NCI-H1048 (cell line): Measurements from ENCODE around the gene SMG6.

Experiments
- DNase-seq: peaks from one replicate; lab custom pipeline; 2025; lab: John Stamatoyannopoulos, UW

SMG6 gene

GRCh38 chr17:2235265-2235664 is 68.3 kb downstream of the SMG6 start:
- DNase-seq: no peak

GRCh38 chr17:2233441-2233947 is 70.1 kb downstream of the SMG6 start:
- DNase-seq: no peak

- DNase-seq: no peak
Observed at GRCh38 chr17:2232244-2232638, 71.3 kb downstream of the SMG6 start.

- DNase-seq: no peak
Observed at GRCh38 chr17:2230877-2231276, 72.7 kb downstream of the SMG6 start.

DNA sequence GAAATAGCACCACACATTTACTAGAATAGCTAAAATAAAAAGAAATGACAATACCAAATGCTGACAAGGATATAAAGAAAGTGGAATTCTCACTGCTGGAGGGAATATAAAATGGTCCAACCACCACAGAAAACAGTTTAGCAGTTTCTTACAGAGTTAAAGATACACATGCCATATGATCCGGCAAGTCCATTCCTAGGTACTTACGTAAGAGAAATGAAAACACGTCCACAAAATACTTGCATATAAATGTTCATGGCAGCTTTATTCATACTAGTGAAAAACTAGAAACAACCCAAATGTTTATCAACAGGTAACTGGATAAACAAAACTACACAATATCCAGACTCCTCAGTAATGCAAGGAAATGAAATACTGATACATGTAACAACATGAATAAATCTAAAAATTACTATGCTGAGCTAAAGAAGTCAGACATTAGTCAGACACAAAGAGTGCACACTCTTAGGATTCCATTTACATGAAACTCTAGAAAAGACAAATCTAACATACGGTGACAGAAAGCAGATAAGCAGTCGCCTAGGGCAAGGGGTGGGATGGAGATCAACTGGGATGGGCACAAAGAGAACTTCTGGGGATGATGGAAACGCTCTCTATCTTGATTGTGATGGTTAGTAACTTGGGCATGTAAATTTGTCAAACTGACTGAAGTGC is 76.4 kb downstream of the SMG6 start:
- no peak for DNase-seq

GRCh38 chr17:2223617-2223927 is 80.0 kb downstream of the SMG6 start:
- DNase-seq: no peak

DNA sequence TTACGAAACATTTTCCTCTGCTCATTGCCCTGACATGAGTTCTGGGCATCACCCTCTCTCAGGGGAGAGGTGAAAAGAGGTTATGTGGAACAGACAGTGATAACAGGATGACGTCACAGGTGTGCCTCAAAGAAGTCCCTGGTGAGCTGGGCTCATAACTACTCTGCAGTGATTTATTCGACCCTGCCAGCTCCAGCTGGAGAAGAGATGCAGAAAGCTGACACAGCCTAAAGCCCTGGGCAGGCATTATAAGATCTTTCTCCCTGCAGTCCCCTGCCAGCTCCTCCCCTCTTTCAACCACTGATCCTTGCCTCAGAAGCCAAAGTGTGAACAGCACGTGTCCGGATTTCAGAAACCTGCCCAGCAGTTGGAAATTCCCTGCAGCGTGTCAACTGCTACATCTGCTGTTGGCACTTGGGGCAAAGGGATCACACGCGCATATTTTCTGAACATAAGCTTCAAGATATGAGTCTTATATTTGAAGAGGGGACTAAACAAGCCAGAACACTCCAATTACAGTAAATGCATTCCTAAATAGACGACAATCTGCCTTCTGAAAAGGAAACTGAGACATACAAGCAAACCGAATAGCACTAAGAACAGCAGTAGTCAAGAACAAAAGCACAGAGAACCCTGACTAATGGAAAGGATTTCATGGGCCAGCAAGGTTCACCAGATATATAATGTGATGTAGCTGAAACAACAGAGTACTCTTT is 80.5 kb downstream of the SMG6 start:
- no peak for DNase-seq

- no peak for DNase-seq
Observed at GRCh38 chr17:2222301-2222700, 81.3 kb downstream of the SMG6 start.

DNA sequence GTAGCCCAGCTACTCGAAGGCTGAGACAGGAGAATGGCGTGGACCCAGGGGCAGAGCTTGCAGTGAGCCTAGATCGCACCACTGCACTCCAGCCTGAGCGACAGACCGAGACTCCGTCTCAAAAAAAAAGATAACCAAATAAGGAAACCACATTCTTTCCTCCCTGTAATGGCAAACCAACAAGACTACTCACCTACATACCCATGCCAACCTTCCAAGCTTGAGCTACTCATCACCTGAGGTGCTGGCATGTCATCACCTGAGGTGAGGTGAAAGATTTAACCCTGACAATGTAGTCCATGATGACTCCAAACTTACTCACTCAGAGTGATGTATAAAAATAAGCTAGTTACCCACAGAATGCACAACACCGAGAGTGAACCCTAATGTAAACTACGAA is 85.2 kb downstream of the SMG6 start:
- DNase-seq: no peak

GRCh38 chr17:2215616-2216364 is 87.8 kb downstream of the SMG6 start:
- no peak for DNase-seq

DNA sequence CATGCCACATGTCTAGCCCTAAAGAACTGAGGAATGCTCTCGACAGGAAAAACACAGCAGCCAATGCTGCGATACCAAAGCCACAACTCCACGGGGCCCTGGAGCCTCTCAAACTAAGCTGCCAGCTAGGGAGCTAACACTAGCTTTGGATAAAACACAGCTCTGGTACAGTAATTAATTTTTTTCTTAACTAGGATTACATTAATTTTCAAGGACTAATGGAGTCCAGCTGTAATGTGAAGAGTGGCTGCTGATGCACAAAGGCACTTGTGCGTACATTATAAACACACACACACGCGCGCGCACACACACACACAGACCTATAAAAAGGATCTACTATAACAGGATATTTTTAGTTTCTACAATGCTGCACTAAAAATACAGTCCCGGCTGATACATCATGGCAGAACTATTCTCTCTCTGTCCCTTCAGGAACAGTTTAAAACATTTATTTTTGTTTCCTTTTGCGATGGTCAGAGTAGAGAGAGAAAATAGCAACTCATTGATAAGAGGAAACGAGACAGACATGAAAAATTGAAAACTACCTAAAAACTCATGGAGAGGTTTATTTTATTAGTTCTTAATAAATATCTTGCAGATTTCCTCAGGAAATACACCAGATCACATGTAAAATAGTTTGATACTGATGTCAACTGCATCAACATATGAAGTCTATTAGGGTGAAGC is 88.5 kb downstream of the SMG6 start:
- DNase-seq: no peak

GRCh38 chr17:2214047-2214928 is 89.3 kb downstream of the SMG6 start:
- DNase-seq: no peak

DNA sequence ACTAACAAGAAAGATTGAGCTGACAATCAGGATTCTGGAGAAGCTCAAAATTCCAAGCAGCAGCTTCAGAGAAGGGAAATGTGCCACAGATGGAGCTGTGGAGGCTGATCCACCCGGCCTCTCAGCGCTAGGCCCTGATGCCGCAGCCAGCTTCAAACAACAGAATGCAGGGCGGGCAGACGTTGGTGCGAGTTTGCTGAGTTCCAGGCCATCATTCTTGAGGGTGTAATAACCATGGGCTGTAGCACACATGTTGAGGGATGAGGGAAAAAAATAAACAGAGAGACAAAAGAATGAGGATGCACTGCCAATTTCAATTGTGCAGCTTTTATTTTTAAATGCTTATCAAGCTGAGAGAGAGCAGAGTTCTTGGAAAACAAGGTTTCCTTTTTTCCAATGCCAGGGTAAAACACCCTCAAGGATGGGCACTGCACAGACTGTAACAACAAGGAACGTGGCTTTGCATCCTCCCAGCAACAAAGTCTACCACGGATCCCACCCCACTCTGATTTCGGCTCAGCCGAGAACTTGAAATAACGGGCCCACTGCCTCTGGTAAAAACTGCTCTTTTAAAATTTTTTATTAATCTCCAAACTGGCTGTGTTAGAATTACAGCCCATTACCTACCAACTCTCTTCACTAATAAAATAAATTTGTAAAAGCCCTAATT is 90.2 kb downstream of the SMG6 start:
- DNase-seq: no peak

- no peak for DNase-seq
Observed at GRCh38 chr17:2212400-2212981, 91.1 kb downstream of the SMG6 start.

GRCh38 chr17:2211661-2212399 is 91.8 kb downstream of the SMG6 start:
- DNase-seq: no peak

DNA sequence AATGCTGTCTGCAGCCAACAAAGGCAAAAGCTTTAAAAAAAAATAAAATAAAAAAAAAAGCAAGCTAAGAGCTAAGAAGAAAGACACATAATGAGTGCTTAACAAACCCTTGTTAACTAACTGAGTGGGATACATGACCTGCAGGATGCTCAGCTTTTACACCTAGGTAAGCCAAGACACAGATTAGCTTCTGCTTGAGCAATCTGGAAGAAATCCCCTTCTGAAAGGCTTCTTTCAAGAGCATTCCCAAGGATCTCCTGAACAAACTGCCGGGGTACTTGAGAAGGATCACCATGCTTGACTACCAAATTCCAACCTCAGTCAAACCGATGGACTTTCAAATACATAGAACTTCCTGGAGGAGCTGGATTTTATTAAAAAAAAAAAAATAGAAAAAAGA is 92.9 kb downstream of the SMG6 start:
- DNase-seq: no peak

- DNase-seq: no peak
Observed at GRCh38 chr17:2207815-2208515, 95.6 kb downstream of the SMG6 start.

DNA sequence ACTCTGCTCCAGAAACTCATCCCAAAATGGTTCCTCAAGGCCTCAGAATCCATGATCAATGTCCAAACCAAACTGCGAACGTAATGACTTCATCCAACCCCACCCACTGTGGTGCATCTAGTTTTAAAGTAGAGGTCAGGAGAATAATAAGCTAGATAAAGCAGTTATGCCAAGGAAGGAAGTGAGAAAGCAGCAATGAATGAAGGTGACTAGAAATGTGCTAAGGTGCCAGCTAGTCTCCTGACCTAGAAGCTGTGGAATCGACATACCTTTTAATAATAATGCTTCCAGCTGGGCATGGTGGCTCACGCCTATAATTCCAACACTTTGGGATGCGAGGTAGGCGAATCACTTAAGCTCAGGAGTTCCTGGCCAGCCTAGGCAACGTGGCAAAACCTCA is 99.2 kb downstream of the SMG6 start:
- no peak for DNase-seq

- DNase-seq: no peak
Observed at GRCh38 chr17:2203818-2204217, 99.8 kb downstream of the SMG6 start.
